ENCODE measurements around the gene NAIF1. TPM values are rescaled to one million over a fixed set of nuclear protein-coding genes. Genes with fewer than 3 reads are reported as not detected.
A peak's percentile ranks its signal among the peaks of the same experiment; 100 is the strongest.

NAIF1 gene
- polyA plus RNA-seq, 2 of the 4 experiments (the other 2 are of a cell fraction): 6.0 to 7.5 TPM

DNA sequence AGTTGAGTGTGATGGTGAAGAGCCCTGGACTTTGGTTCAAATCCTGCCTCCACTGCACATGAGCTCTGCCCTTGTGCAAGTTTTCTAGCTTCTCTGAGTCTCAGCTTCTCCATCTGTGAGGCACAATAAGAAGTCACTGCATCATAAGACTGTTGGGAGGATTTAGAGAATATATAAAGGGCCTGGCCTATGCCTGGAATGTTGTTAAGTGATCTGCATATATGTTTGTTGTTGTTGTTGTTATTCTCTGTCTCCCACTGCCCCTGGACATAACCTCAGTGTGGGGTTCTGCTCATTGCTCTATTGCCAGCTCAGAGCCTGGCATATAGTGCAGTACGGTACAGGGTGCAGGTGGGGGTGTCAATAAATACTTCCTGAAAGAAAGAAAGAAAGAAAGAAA lies 46.0 kb downstream of the NAIF1 start:
- H3K27ac ChIP-seq: no peak overlapping the region
- 93% methylated on average over 1 of the region's 1 CpG for WGBS (ENCODE audit: missing lambda C conversion rate)
- no peak overlapping the region for H3K4me2 ChIP-seq
- peaks cover 16% of the 10 kb centered on the region for H3K4me1 ChIP-seq
- ChIA-PET CTCF (interaction anchor here (0.8 to 16.2 kb wide), 8 partner anchors 11 to 97 kb away, joined by 3 to 162 read pairs (median 4); no protein-coding TSS in a partner anchor), POLR2A (no interaction called here)
- no peak overlapping the region for H3K4me3 ChIP-seq
- no peak for ATAC-seq
- no peak for DNase-seq (ENCODE audit: low read depth in 1 of 2, low spot score in 1 of 2)
- no peak for FAIRE-seq
- TF ChIP-seq RFX5 (IDR thresholded peaks at IDR 0.05): no peak
- TF ChIP-seq MYC (IDR thresholded peaks at IDR 0.05; ENCODE audit: borderline replicate concordance, low read length): no peak
- TF ChIP-seq, protein P1, sequence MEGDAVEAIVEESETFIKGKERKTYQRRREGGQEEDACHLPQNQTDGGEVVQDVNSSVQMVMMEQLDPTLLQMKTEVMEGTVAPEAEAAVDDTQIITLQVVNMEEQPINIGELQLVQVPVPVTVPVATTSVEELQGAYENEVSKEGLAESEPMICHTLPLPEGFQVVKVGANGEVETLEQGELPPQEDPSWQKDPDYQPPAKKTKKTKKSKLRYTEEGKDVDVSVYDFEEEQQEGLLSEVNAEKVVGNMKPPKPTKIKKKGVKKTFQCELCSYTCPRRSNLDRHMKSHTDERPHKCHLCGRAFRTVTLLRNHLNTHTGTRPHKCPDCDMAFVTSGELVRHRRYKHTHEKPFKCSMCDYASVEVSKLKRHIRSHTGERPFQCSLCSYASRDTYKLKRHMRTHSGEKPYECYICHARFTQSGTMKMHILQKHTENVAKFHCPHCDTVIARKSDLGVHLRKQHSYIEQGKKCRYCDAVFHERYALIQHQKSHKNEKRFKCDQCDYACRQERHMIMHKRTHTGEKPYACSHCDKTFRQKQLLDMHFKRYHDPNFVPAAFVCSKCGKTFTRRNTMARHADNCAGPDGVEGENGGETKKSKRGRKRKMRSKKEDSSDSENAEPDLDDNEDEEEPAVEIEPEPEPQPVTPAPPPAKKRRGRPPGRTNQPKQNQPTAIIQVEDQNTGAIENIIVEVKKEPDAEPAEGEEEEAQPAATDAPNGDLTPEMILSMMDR (IDR thresholded peaks at IDR 0.05): no peak
- no peaks in the 10 kb centered on the region for H3K9me3 ChIP-seq

DNA sequence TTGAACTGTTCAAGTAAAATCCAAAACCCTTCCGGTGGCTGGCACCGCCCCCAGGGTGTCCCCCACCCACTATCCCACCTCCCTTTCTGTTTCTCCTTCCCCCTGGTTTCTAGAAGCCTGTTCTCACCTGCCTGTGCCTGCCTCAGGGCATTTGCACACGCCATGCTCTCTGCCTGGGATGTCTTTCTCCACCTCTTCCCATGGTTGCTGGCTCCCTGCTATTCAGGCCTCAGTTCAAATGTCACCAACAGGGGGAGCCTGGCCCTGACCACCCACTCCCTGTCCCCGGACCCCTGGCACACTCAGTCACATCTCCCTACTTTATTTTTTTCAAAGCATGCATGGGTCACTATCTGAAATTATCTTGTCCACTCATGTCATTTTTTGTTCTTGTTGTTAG lies 46.4 kb downstream of the NAIF1 start:
- H3K4me3 ChIP-seq: no peak overlapping the region
- ATAC-seq (peak in 1 of 2 experiments; percentile 32; a peak in 3 of 6 replicates), FAIRE-seq (no peak), DNase-seq (ENCODE audit: low read depth in 1 of 2, low spot score in 1 of 2) (no peak)
- H3K27ac ChIP-seq: 0 out of 6 replicates have a peak overlapping the region, but pooled peaks of 1 of the 2 experiments have one; percentile 11
- no peak for TF ChIP-seq FOXS1 (CRISPR knock-in tag; IDR thresholded peaks at IDR 0.05)
- TF ChIP-seq CHD4 (IDR thresholded peaks at IDR 0.05; ENCODE audit: borderline replicate concordance): no peak
- no peak for TF ChIP-seq POLR2A (IDR thresholded peaks at IDR 0.05; ENCODE audit: low read length)
- TF ChIP-seq, protein P2, sequence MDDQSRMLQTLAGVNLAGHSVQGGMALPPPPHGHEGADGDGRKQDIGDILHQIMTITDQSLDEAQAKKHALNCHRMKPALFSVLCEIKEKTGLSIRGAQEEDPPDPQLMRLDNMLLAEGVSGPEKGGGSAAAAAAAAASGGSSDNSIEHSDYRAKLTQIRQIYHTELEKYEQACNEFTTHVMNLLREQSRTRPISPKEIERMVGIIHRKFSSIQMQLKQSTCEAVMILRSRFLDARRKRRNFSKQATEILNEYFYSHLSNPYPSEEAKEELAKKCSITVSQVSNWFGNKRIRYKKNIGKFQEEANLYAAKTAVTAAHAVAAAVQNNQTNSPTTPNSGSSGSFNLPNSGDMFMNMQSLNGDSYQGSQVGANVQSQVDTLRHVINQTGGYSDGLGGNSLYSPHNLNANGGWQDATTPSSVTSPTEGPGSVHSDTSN (IDR thresholded peaks at IDR 0.05): no peak
- no peak for TF ChIP-seq JUNB (IDR thresholded peaks at IDR 0.05)
- no peak for TF ChIP-seq CEBPB (IDR thresholded peaks at IDR 0.05)
- no peak for TF ChIP-seq HOXA7 (CRISPR knock-in tag; IDR thresholded peaks at IDR 0.05)
- no peak for TF ChIP-seq TP53 (CRISPR knock-in tag; IDR thresholded peaks at IDR 0.05)
- TF ChIP-seq HEYL (CRISPR knock-in tag; IDR thresholded peaks at IDR 0.05): no peak
- TF ChIP-seq, protein P3, sequence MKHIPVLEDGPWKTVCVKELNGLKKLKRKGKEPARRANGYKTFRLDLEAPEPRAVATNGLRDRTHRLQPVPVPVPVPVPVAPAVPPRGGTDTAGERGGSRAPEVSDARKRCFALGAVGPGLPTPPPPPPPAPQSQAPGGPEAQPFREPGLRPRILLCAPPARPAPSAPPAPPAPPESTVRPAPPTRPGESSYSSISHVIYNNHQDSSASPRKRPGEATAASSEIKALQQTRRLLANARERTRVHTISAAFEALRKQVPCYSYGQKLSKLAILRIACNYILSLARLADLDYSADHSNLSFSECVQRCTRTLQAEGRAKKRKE (CRISPR knock-in tag; IDR thresholded peaks at IDR 0.05; ENCODE audit: low read depth): no peak
- no peak for TF ChIP-seq HOXB13 (CRISPR knock-in tag; IDR thresholded peaks at IDR 0.05; ENCODE audit: low read depth)
- no peak for TF ChIP-seq ESRRA (IDR thresholded peaks at IDR 0.05; ENCODE audit: borderline replicate concordance, low read length)
- no peak for TF ChIP-seq KDM1A (IDR thresholded peaks at IDR 0.05; ENCODE audit: low read depth)
- no peak for TF ChIP-seq ZNF302 (CRISPR knock-in tag; IDR thresholded peaks at IDR 0.05)
- TF ChIP-seq MYC (IDR thresholded peaks at IDR 0.05; ENCODE audit: borderline replicate concordance, low read length): no peak
- TF ChIP-seq FOSB (CRISPR knock-in tag; IDR thresholded peaks at IDR 0.05): no peak
- H3K9me3 ChIP-seq: no peaks in the 10 kb centered on the region
- no peak overlapping the region for H3K4me2 ChIP-seq
- ChIA-PET POLR2A (no interaction called here), CTCF (interaction anchor here (0.8 to 16.2 kb wide), 10 partner anchors 11 to 97 kb away, joined by 3 to 162 read pairs (median 4); partner anchors contain the start of gene EEIG1)
- peaks cover 16% of the 10 kb centered on the region for H3K4me1 ChIP-seq
- WGBS (ENCODE audit: missing lambda C conversion rate): 83% methylated on average over 4 of the region's 4 CpGs

DNA sequence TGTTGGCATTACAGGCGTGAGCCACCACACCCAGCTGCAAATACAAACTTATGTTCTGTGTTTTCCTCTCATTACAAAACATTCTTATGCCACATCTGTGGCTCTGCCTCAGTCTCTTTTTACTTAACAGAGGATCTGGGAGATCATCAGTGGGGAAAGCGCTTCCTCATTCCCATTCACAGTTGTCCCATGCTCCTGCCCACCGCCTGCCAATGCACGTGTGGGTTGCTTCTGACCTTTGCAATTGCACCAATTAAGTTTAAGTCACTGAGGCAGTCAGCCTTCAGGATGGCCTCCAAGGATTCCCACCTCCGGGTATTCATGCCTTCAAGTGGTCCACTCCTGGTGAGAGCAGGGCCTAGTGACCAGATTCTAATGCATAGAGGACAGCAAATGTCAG lies 51.4 kb downstream of the NAIF1 start:
- WGBS (ENCODE audit: missing lambda C conversion rate): 88% methylated on average over 5 of the region's 5 CpGs
- H3K9me3 ChIP-seq: no peaks in the 10 kb centered on the region
- ATAC-seq (no peak), FAIRE-seq (no peak), DNase-seq (ENCODE audit: low read depth in 1 of 2, low spot score in 1 of 2) (no peak)
- POLR2A ChIA-PET: no interaction called here
- peaks cover 12% of the 10 kb centered on the region for H3K4me1 ChIP-seq
- no peak overlapping the region for H3K4me3 ChIP-seq
- TF ChIP-seq SREBF2 (IDR thresholded peaks at IDR 0.05) (no peak), JUN (IDR thresholded peaks at IDR 0.05) (no peak), RNF2 (IDR thresholded peaks at IDR 0.05; ENCODE audit: borderline replicate concordance, low read depth) (no peak), JUNB (IDR thresholded peaks at IDR 0.05) (no peak), CHD2 (IDR thresholded peaks at IDR 0.05; ENCODE audit: low read length, partially characterized antibody) (no peak), PHF8 (IDR thresholded peaks at IDR 0.05; ENCODE audit: borderline replicate concordance, low read depth) (no peak), ESRRA (IDR thresholded peaks at IDR 0.05; ENCODE audit: borderline replicate concordance, low read length) (no peak), MYC (IDR thresholded peaks at IDR 0.05; ENCODE audit: borderline replicate concordance, low read length) (no peak), KDM5A (IDR thresholded peaks at IDR 0.05) (no peak)
- TF ChIP-seq, protein P4, sequence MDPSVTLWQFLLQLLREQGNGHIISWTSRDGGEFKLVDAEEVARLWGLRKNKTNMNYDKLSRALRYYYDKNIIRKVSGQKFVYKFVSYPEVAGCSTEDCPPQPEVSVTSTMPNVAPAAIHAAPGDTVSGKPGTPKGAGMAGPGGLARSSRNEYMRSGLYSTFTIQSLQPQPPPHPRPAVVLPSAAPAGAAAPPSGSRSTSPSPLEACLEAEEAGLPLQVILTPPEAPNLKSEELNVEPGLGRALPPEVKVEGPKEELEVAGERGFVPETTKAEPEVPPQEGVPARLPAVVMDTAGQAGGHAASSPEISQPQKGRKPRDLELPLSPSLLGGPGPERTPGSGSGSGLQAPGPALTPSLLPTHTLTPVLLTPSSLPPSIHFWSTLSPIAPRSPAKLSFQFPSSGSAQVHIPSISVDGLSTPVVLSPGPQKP (IDR thresholded peaks at IDR 0.05; ENCODE audit: low read depth, low read length): no peak
- TF ChIP-seq, protein P5, sequence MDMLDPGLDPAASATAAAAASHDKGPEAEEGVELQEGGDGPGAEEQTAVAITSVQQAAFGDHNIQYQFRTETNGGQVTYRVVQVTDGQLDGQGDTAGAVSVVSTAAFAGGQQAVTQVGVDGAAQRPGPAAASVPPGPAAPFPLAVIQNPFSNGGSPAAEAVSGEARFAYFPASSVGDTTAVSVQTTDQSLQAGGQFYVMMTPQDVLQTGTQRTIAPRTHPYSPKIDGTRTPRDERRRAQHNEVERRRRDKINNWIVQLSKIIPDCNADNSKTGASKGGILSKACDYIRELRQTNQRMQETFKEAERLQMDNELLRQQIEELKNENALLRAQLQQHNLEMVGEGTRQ (IDR thresholded peaks at IDR 0.05): no peak
- TF ChIP-seq, protein P3 (CRISPR knock-in tag; IDR thresholded peaks at IDR 0.05; ENCODE audit: low read depth): no peak
- no peak overlapping the region for H3K4me2 ChIP-seq
- H3K27ac ChIP-seq: no peak overlapping the region
- CTCF ChIA-PET: interaction anchor here (1.0 to 16.2 kb wide), 4 partner anchors 11 to 73 kb away, joined by 3 to 162 read pairs (median 10); no protein-coding TSS in a partner anchor

Measured in A549 (cell line).